Liver (tissue), 3 donors: ENCODE results near the gene RAB3GAP1.

Experiments used
- CTCF ChIP-seq: fragments of 150-350 bp; IDR thresholded peaks from 2 replicates; pipeline ENCODE4 v1.5.1; 2017; ENCODE audit warnings: improper control_type of control experiment, low read depth, low read length; ENCODE audit not compliant: missing input control
- EGR1 ChIP-seq, 2 donors: IDR thresholded peaks; 2 replicates each; pipeline ENCODE4 v1.6.1; 2016 to 2018; ENCODE audit warnings: antibody characterized with exemption in 2 of 2, low read depth in 2 of 2
- HNF4G ChIP-seq: IDR thresholded peaks from 2 replicates; pipeline ENCODE4 v1.6.1; 2016; ENCODE audit warnings: antibody characterized with exemption
- RAD21 ChIP-seq, 2 donors: IDR thresholded peaks; 2 replicates each; pipeline ENCODE4 v1.6.1; 2016; ENCODE audit warnings: antibody characterized with exemption in 2 of 2, mild to moderate bottlenecking in 2 of 2
- RXRA ChIP-seq, 2 donors: IDR thresholded peaks; 2 replicates each; pipeline ENCODE4 v1.6.1; 2017 to 2018; ENCODE audit warnings: antibody characterized with exemption in 2 of 2, mild to moderate bottlenecking in 1 of 2
- TAF1 ChIP-seq: conservative IDR thresholded peaks from 2 replicates; pipeline ENCODE4 v1.6.1; 2016; ENCODE audit warnings: antibody characterized with exemption, mild to moderate bottlenecking
- donor health status: healthy.
- donor health status: healthy.

GRCh38 chr2:135066710-135067109 lies 14.6 kb downstream of the RAB3GAP1 start:
- TF ChIP-seq CTCF (no peak), TAF1 (no peak), EGR1 (IDR thresholded peaks at IDR 0.05; ENCODE audit: low read depth in 2 of 2) (no peak), HNF4G (no peak), RAD21 (IDR thresholded peaks at IDR 0.05) (no peak), RXRA (IDR thresholded peaks at IDR 0.05) (no peak)
